CD4-positive, alpha-beta T cell (primary cell): ENCODE measurements around the gene SETD5. TPM values are rescaled to one million over a fixed set of nuclear protein-coding genes. Genes with fewer than 3 reads are reported as not detected.

Source experiments
- ATAC-seq: fragments of 200-7000 bp; cut with Tn5 transposase; one replicate; pipeline ENCODE4 v1.10.0; 2022; ENCODE audit warnings: mild to moderate bottlenecking; ENCODE audit not compliant: poor library complexity
- CTCF ChIA-PET: fragments of 350-600 bp; sonication (Branson Sonifier 250); formaldehyde crosslinking; loops from one replicate; lab custom pipeline; 2021; ENCODE audit warnings: antibody characterized with exemption, inconsistent platforms; lab: Charles Lee
- POLR2A ChIA-PET: fragments of 350-600 bp; sonication (Branson Sonifier 250); formaldehyde crosslinking; loops from one replicate; lab custom pipeline; 2021; ENCODE audit warnings: antibody characterized with exemption, inconsistent platforms; lab: Charles Lee
- DNase-seq, 14 experiments: peaks; one replicate each; pipeline ENCODE4 v3.0.0-alpha.2; 2013 to 2020; ENCODE audit warnings: mixed read lengths in 2 of 14
- H3K27ac ChIP-seq, 2 donors: one replicate each; pipeline versions ENCODE4 v1.5.1 to v1.7.0; 2013; ENCODE audit warnings: low read length in 2 of 2, low read depth in 1 of 2, mild to moderate bottlenecking in 1 of 2
- H3K27me3 ChIP-seq, 2 experiments: 1 replicate in 1 of 2; 2 replicates in 1 of 2; pipeline versions ENCODE4 v1.6.1 to v1.7.0; 2013; ENCODE audit warnings: low read length in 2 of 2, control low read depth in 1 of 2, mild to moderate bottlenecking in 1 of 2, moderate library complexity in 1 of 2; ENCODE audit not compliant: insufficient read depth in 2 of 2, control insufficient read depth in 1 of 2
- H3K36me3 ChIP-seq: one replicate; pipeline ENCODE4 v1.6.1; 2013; ENCODE audit warnings: low read length, control low read depth; ENCODE audit not compliant: insufficient read depth
- H3K4me1 ChIP-seq: one replicate; pipeline ENCODE4 v1.6.1; 2013; ENCODE audit warnings: low read length, control low read depth; ENCODE audit not compliant: insufficient read depth
- H3K4me3 ChIP-seq: one replicate; pipeline ENCODE4 v1.5.1; 2013; ENCODE audit warnings: mild to moderate bottlenecking, low read length, moderate library complexity
- H3K9me3 ChIP-seq, 2 experiments: 1 replicate in 1 of 2; 2 replicates in 1 of 2; pipeline versions ENCODE4 v1.6.1 to v1.7.0; 2013; ENCODE audit warnings: low read length in 2 of 2, mild to moderate bottlenecking in 2 of 2, control low read depth in 1 of 2, moderate library complexity in 1 of 2; ENCODE audit not compliant: control insufficient read depth in 1 of 2, insufficient read depth in 1 of 2
- H3K27ac Mint-ChIP-seq: one replicate; pipeline ENCODE4 v1.8.0; 2020; ENCODE audit warnings: mixed read lengths
- H3K27me3 Mint-ChIP-seq: one replicate; pipeline ENCODE4 v1.8.0; 2021; ENCODE audit warnings: mixed read lengths
- H3K36me3 Mint-ChIP-seq: one replicate; pipeline ENCODE4 v1.8.0; 2021; ENCODE audit warnings: low read depth, mixed read lengths
- H3K4me1 Mint-ChIP-seq: one replicate; pipeline ENCODE4 v1.8.0; 2021; ENCODE audit warnings: low read depth, mixed read lengths
- H3K4me3 Mint-ChIP-seq: one replicate; pipeline ENCODE4 v1.8.0; 2020; ENCODE audit warnings: mild to moderate bottlenecking, mixed read lengths
- H3K9me3 Mint-ChIP-seq: one replicate; pipeline ENCODE4 v1.8.0; 2020; ENCODE audit warnings: mixed read lengths
- intact Hi-C, 2 experiments: fragments of 100-400 bp; cut with DNase I in 1 of 2; cut with micrococcal nuclease in 1 of 2; formaldehyde crosslinking; loops; one replicate each; pipeline versions ENCODE4 v1.15.1 to v1.9.0; 2023 to 2025; cut with DNase I, micrococcal nuclease
- total RNA-seq, 174 experiments: library from RNA in 2 of 174; stranded (reverse) in 2 of 174; gene quantifications; one replicate each; pipeline ENCODE4 v1.2.3 and lab custom pipeline; 2021 to 2026
- TF ChIP-seq, protein P1 (sequence below): fragments of 200-600 bp; IDR thresholded peaks from one replicate; pipeline ENCODE4 v1.8.0; 2022; ENCODE audit warnings: antibody characterized with exemption, mild to moderate bottlenecking

Gene SETD5
- total RNA-seq, 2 experiments from 2014 or later: 58.5 to 67.6 TPM

DNA sequence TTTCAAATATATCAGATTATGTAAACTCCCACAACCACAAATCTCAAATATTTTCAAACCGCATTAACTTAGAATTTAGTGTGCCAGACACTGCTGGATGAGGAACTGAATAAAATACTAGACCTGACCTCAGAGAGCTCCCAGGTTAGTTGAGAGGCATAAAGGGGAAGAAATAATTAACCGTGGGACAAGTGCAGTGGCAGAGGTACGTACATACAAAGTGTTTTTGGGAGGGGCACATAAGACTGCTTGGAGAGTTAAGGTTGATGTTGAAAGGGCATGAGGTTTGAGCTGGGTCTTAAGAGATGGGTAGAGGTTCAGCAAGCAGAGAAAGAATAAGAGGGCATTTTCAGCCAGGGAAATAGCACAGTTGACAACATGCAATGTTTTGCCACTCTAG lies 17.4 kb upstream of the SETD5 start:
- Mint-ChIP-seq H3K36me3 (peaks cover 93% of the 10 kb centered on the region), H3K27me3 (no peaks in the 10 kb centered on the region), H3K4me3 (no peak overlapping the region), H3K27ac (peak overlapping the region; percentile 50), H3K4me1 (peaks cover 27% of the 10 kb centered on the region), H3K9me3 (no peaks in the 10 kb centered on the region)
- Histone ChIP-seq H3K36me3 (peaks cover 84% of the 10 kb centered on the region), H3K4me1 (no peaks in the 10 kb centered on the region), H3K4me3 (no peak overlapping the region), H3K27me3 (no peaks in the 10 kb centered on the region), H3K9me3 (no peaks in the 10 kb centered on the region), H3K27ac (no peak overlapping the region)
- intact Hi-C loops: no loop called here
- TF ChIP-seq, protein P1, sequence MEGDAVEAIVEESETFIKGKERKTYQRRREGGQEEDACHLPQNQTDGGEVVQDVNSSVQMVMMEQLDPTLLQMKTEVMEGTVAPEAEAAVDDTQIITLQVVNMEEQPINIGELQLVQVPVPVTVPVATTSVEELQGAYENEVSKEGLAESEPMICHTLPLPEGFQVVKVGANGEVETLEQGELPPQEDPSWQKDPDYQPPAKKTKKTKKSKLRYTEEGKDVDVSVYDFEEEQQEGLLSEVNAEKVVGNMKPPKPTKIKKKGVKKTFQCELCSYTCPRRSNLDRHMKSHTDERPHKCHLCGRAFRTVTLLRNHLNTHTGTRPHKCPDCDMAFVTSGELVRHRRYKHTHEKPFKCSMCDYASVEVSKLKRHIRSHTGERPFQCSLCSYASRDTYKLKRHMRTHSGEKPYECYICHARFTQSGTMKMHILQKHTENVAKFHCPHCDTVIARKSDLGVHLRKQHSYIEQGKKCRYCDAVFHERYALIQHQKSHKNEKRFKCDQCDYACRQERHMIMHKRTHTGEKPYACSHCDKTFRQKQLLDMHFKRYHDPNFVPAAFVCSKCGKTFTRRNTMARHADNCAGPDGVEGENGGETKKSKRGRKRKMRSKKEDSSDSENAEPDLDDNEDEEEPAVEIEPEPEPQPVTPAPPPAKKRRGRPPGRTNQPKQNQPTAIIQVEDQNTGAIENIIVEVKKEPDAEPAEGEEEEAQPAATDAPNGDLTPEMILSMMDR: no peak
- DNase-seq (no peak), ATAC-seq (no peak)
- ChIA-PET POLR2A (interaction anchor here (0.6 to 4.2 kb wide), 5 partner anchors 10 to 272 kb away, joined by 3 to 23 read pairs (median 4); partner anchors contain the start of genes SETD5 and THUMPD3), CTCF (interaction anchor here (0.6 kb wide), 1 partner anchor 392 kb away, joined by 4 read pairs; no protein-coding TSS in a partner anchor)

DNA sequence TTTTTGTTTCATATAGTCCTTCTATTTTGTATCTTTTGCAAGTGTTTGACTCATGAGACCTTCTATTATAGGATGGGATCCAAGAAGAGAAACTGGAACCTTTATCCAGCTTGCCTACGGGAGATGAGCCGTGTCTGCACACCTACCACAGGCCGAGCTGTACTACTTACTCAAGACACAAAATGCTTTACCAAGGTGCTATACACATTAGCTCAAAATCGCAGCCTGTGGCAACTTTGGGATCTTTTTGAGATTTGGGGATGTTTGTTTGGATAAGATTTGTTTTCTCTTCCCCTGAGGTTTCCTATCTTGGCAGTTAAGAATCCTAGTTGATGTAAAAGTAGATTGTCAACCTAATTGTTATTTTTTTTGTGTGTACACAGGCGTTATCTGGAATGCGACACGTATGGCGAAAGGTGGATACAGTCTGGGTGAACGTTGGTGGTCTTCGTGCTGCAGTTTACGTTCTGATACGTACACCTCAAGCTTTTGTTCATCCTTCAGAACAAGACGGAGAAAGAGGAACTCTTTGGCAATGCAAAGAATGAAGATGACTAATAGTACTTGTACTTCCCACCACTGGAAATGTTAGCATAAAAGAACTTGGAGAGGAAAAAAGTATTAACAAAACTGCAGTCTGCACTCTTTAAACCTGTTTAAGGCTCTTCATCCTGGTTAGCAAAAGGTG lies 13.1 kb upstream of the SETD5 start:
- H3K9me3 ChIP-seq: no peaks in the 10 kb centered on the region
- TF ChIP-seq, protein P1: no peak
- no peak overlapping the region for H3K27ac ChIP-seq
- DNase-seq: no peak
- CTCF ChIA-PET: interaction anchor here (0.9 to 1.0 kb wide), 2 partner anchors 9 to 11 kb away, joined by 3 read pairs; no protein-coding TSS in a partner anchor
- H3K4me1 ChIP-seq: no peaks in the 10 kb centered on the region
- peaks cover 92% of the 10 kb centered on the region for H3K36me3 Mint-ChIP-seq
- no peak overlapping the region for H3K4me3 Mint-ChIP-seq
- H3K27ac Mint-ChIP-seq: peak overlapping the region; percentile 64
- no peaks in the 10 kb centered on the region for H3K9me3 Mint-ChIP-seq
- POLR2A ChIA-PET: interaction anchor here (2.0 to 4.7 kb wide), 2 partner anchors 11 to 15 kb away, joined by 4 to 37 read pairs; no protein-coding TSS in a partner anchor
- ATAC-seq: no peak
- intact Hi-C loops: no loop called here
- H3K4me3 ChIP-seq: no peak overlapping the region
- H3K36me3 ChIP-seq: peaks cover 84% of the 10 kb centered on the region
- no peaks in the 10 kb centered on the region for H3K27me3 Mint-ChIP-seq
- H3K27me3 ChIP-seq: no peaks in the 10 kb centered on the region
- H3K4me1 Mint-ChIP-seq: peaks cover 16% of the 10 kb centered on the region

DNA sequence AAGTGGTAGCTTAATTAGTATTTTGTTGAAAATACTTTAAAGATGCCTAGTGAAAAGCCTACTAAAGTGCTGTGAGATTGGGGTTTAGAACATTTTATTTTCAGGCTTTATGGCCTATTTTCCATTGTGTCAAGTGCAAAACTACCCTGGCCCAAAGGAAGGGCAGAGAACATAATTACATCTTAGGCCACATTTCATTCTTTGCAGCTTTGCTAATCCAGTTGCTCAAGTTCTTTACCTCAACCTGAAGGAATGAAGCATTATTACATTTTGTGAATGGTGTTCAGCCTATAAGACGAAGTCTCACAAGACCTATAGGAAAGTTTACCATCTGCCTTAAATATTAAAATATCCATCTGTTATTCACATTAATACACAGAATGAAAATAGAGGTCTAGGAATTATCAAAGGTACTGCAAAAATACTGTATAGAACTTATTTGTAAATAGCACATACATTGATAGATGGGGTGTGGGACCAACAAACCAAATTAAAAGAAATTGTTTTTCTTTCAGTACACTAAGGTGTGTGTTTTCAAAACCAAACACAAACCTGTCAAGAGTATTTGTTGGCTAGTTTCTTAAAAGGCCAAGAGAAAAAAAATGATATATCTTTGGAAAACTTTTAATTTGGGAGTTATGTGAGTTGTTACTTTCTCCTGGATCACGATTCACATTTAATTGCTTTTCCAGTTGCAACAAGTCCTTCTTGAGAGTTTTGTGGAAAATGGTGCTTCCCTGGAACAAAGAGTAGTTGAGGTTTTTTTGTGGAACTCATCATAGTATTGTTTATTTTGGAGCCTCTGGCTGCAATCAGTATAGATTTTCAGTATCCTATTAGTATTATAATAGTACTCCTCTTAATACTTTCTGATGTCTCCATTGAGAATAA lies 12.0 kb upstream of the SETD5 start:
- ChIA-PET CTCF (interaction anchor here (0.7 kb wide), 1 partner anchor 32 kb away, joined by 3 read pairs; no protein-coding TSS in a partner anchor), POLR2A (interaction anchor here (4.7 kb wide), 1 partner anchor 10 kb away, joined by 37 read pairs; no protein-coding TSS in a partner anchor)
- H3K27me3 Mint-ChIP-seq: no peaks in the 10 kb centered on the region
- peak overlapping the region; percentile 40 for H3K27ac Mint-ChIP-seq
- no peak overlapping the region for H3K4me3 ChIP-seq
- intact Hi-C loops: no loop called here
- H3K4me3 Mint-ChIP-seq: no peak overlapping the region
- H3K36me3 Mint-ChIP-seq: peaks cover 92% of the 10 kb centered on the region
- no peaks in the 10 kb centered on the region for H3K9me3 ChIP-seq
- no peak for DNase-seq
- peaks cover 20% of the 10 kb centered on the region for H3K4me1 Mint-ChIP-seq
- no peak overlapping the region for H3K27ac ChIP-seq
- H3K27me3 ChIP-seq: no peaks in the 10 kb centered on the region
- H3K36me3 ChIP-seq: peaks cover 84% of the 10 kb centered on the region
- H3K4me1 ChIP-seq: no peaks in the 10 kb centered on the region
- no peaks in the 10 kb centered on the region for H3K9me3 Mint-ChIP-seq
- ATAC-seq: no peak
- TF ChIP-seq, protein P1: no peak
